T47D (cell line): ENCODE data around the gene ACE2.
"Not testable (repeated sequence)": the region's sequence is repeated elsewhere in the genome, so short reads cannot be mapped to it uniquely, and the experiment has no call there.

Experiments
- DNase-seq, 2 experiments: peaks; one replicate each; pipeline versions ENCODE4 v3.0.0 to v3.0.0-alpha.2; 2011 to 2012; ENCODE audit warnings: low read depth in 1 of 2, low spot score in 1 of 2
- JUND ChIP-seq: IDR thresholded peaks from 2 replicates; pipeline ENCODE4 v1.6.1; 2012; ENCODE audit warnings: low read depth
- in situ Hi-C: cut with HindIII; loops from 2 replicates; pipeline ENCODE4 v1.10.0; 2016; ENCODE audit warnings: low sequenced_read_pairs, low pct_unique_long_range_greater_than_20kb

ACE2 gene

DNA sequence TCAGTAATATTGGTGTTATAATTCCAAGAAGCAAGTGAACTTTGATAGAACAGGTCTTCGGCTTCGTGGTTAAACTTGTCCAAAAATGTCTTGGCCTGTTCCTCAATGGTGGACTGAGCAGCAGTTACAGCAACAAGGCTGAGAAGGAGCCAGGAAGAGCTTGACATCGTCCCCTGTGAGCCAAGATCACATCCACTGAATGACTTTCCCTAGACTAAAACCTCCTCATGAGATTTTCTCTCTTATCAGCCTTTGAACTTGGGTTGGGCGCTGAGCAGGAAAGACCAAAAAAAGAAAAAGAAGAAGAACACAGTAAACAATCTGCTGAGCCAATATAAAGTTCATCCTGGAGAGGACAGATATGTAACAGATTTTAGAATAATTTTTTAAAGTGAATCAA, at the start of gene ACE2:
Gene ACE2 (minus strand): TSS at position 216 of the 400 bp plus-strand sequence. CDS start 49 bp downstream, at position 167.
- in situ Hi-C loops: no loop called here
- no peak for TF ChIP-seq JUND
- DNase-seq: no peak

DNA sequence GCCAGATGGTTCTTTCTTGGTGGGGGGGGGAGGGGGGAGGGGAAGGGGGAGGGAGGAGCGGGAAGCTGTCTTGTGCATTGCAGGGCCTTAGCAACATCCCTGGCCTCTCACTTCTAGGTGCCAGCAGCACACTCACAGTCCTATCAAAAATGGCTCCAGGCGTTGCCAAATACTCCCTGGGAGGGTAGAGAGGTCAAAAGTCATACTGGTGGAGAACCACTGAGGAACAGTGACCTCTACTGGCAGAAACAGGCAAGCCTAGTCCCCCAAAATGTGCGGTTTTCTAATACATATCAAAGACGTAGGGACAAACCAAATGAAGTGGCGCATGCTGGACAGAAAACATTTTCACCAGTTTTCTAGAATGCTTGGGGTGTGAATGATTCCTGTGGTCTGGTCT, 46.8 kb upstream of the ACE2 start:
- in situ Hi-C loops, DNase-seq: not testable (repeated sequence)

DNA sequence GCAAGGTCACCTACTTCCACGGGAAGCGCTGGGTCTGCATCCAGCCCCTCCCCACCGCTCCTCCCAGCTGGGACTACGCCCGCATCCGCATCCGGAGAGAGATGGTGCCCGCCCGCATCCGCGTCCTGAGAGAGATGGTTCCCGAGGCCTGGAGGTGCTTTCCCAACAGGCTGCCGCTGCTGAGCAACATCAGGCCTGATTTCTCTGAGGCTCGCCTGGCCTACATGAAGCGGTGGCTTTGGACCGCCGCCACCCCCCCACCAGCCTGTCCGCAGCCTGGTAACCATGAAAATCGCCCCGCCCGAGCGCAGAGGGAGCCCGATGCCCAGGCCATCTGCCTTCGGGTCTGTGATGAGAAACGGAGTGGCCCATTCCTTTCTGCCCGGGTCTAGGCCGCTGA, 45.8 kb upstream of the ACE2 start:
- TF ChIP-seq JUND: no peak
- DNase-seq: no peak
- in situ Hi-C loops: no loop called here

DNA sequence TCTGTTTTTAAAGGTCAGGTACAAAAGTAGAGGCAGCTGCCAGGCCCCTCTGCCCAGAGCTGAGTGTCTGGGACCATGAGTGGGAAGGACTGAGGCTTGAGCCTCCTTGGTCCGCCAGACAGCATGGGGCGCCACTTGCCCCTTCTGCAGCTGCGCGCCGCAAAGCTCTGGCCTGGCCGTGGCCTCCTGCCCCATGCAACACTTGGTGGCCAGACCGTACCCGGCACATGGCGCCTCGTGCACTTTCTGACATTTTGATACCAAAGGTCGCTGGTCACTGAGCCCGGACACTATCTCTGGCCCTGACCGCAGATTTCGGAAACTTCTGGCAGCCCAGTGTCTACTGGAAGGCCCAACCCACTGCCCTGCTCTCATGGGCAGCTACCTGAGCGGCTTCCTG, 45.3 kb upstream of the ACE2 start:
- no peak for TF ChIP-seq JUND
- no peak for DNase-seq
- in situ Hi-C loops: no loop called here

DNA sequence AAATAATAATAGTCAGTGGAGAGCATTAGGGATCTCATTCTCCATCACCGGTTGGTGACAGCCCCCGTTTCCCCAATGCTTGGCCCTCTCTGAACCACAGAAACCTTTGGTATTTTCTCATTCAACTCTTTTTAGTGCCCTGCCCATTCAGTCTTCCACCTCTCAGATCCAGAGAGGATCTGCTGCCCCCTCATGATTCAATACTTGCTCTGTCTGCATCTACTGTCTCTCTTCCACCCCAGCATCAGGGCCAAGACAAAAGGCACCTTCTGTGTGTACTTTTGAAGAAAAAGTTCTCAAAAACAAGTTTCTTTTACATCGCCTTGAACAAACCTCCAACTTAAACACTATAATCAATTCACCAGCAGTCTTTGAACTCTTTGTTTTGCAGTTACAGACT, 44.5 kb upstream of the ACE2 start:
- in situ Hi-C loops: no loop called here
- DNase-seq: peak in 1 of 2 experiments; percentile 20
- no peak for TF ChIP-seq JUND

DNA sequence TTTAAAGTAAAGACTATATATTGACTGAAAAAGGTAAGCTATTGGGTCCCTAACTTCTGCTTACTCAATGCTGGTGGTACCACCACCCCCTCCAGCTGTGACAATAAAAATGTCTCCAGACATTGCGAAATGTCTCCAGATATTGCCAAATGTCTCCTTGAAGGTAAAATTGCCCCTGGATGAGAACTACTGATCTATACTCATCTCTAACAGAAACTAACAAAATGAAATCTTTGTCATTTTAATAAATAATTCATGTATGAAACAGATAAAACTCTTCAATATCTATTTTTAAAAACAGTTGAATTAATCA, 43.8 kb upstream of the ACE2 start:
- DNase-seq: no peak
- in situ Hi-C loops: no loop called here
- TF ChIP-seq JUND: no peak

DNA sequence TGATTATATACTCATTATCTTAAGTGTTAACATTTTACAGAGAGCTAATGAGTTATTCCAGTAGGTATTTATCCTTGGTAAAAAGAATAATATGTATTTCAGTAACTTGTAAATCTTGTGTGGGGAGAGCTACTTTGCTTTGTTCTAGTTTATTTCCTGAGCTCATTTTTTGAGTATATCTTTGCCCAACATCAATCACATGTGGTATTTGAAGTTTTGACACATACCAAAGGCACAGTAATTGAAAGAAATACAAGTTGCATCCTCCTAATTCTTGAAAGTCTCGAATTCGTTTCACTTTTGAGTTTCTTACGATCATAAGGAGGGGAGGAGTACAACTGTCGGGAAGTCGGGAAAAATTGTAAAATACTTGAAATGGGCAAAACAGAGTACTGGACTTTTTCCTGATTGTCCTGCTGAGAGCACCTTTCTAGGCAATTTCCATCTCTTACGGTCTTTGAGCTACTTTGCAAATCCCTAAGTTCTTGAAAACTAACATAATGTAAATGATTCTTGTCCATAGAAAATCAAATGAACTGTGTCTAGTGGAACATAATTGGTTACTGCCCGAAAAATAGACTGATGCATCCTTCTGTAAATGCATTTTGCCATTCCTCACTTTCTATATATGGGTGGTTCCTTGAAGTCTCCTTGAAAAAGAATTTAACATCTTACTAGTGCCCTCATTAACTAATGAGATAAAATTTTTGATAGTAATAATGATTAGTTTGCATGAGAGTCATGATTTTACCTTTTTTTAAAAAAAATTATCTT, 43.2 kb upstream of the ACE2 start:
- DNase-seq: no peak
- TF ChIP-seq JUND: no peak
- in situ Hi-C loops: no loop called here

DNA sequence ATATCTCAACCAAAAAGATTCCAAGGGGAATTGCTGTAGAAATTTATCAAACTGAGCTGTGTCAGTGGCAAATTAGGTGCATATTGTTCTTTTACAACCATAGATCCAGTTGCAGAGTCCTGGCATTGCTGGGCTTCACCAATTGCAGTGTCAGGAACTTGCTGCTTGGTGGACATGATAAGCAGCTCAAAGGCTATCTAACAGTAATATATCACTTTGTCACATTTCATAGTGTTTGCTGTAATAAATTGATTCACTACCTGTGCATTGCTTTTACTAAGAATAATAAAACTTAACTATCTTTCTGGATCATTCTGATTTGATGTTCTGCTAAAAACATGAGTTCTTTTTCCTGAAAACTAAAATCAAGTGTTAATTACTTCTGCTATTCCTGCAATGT, 30.9 kb upstream of the ACE2 start:
- in situ Hi-C loops: no loop called here
- TF ChIP-seq JUND: no peak
- DNase-seq: no peak

DNA sequence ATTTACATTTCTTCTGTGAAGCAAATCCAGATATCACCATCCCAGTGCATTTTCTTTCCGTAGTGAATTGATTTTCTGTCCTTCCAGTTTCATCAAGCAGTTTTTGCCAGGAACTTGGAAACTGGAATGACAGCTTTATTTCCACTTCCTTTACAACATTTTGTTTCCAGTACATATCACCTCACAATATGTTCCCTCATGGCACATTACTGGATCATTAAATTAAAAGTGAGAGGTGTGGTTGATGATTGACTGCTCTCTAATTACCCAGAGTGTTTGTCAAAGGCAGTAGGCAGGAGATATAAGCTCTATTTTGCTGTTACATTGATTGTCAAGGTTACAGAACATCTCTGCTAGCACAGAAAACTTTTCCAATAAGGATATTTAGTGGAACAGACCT, 22.3 kb upstream of the ACE2 start:
- no peak for DNase-seq
- TF ChIP-seq JUND: no peak
- in situ Hi-C loops: no loop called here

DNA sequence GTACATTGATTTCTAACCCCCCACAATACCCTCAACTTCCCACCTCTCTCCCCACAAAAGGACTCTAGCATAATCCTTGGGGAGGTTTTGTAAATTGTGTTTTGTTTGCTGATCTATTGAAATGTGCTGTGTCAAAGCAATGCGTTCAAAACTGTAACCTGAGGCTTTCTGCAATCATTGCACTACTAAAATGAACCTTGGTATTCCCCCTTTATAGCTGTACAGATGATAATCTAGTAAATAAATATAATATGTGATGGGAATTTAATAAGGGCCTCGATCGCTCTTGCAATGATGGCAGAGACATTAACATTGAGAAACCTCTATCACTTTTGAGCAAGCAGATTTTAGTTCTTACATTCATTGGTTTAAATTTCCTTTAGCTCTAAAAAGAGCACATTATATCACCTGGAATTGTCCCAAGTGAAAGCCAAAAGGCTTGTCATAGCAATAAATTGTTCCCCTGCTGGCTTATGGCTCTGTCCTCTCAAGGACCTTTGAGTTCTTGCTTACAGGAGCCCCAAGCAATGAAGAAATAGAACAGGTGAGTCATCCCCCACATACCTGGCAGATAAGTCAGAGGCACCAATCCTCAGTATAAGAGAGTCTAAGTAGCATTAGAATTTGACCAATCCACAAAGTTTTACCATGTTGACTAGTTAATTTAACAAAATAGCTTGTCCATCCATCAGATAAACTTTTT, 18.4 kb upstream of the ACE2 start:
- in situ Hi-C loops: no loop called here
- peak in 1 of 2 experiments; percentile 67 for DNase-seq
- TF ChIP-seq JUND: peak; percentile 18; the same call in 1 of the 2 replicates

DNA sequence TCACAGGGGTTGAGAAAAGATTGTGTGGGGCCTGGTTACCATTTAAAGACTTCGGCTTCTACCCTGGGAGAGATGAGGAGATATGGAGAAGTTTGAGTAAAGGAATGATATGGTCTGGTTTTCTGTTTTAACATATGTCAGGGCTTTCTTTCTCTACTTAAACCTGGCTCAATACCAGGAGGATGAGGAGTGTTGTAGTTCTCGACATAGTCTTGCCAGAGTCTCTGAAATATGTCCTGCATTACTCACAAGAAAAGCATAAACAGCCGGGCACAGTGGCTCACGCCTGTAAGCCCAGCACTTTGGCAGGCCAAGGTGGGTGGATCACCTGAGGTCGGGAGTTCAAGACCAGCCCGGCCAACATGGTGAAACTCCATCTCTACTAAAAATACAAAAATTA, 16.4 kb upstream of the ACE2 start:
- DNase-seq: no peak
- TF ChIP-seq JUND: no peak
- in situ Hi-C loops: no loop called here

DNA sequence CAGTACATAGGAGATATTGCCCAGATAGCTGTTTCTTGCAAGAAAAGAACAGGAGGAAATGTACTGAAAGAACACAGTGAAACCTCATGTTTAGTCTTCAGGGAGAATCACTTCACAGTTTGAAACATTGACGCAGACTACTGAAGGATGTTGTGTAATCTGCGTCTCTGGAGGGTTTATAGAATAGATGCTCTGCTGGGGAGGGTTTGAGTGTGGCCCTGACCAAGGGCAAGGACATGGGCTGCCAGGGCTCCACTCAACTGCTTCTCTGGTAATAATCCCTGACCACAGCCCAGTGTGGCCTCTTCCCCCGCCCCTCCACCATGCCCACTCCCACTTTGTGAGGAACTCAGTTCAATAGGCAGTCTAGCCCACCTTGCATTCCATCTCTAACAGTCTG, 15.8 kb upstream of the ACE2 start:
- in situ Hi-C loops: no loop called here
- no peak for TF ChIP-seq JUND
- no peak for DNase-seq

DNA sequence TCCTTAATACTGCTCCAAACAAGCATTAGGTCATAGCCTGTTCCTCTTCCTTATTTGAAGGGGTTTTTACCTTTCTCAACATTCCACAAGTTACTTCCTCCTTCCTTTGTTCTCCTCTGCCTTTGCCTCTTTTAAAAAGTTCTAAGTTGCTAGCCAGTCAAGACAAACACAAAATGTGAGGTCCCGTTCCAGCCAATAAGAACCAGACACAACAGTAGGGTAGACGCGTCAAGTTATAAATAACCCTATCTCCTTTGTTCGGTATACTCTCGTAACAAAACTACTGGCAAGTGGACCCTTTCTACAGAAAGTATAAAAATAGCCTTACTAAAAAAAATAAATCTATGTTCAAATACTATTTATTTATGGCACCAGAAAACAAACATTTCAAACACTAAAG, 6.3 kb upstream of the ACE2 start:
- in situ Hi-C loops: no loop called here

More for the DNA sequence above, 6.3 kb upstream of the ACE2 start:
- TF ChIP-seq JUND: no peak
- DNase-seq: peak in 1 of 2 experiments; percentile 63
